A549 treated with GW870086 at 1 μM for 4 hours (cell line): ENCODE data around the gene NOG. TPM values are rescaled to one million over a fixed set of nuclear protein-coding genes. Genes with fewer than 3 reads are reported as not detected.

ENCODE experiments used
- total RNA-seq: library from RNA; stranded (reverse); fragments of 200-300 nt; extraction: Qiagen RNA extraction; gene quantifications from 5 replicates; pipeline ENCODE4 v1.2.3, GENCODE V29; 2022; ENCODE audit warnings: low read depth

Gene NOG
- total RNA-seq: 0.78 to 1.4 TPM (median 1.1 TPM) in 5 replicates

GRCh38 chr17:56593646-56594319 lies at the start of gene NOG:
Gene NOG (plus strand): TSS chr17:56593699. CDS start chr17:56594224, 525 bp downstream.

Other genes with a start within 250 kb of the NOG start
- 1.3 to 2.2 TPM (median 1.7 TPM) in 5 replicates for gene C17orf67, start 240.2 kb downstream of the NOG start, total RNA-seq
- 2.8 to 4.2 TPM (median 3.6 TPM) in 5 replicates for gene DGKE, start 240.5 kb downstream of the NOG start, total RNA-seq